SK-N-SH (cell line): ENCODE results near the gene CCDC107. TPM values are rescaled to one million over a fixed set of nuclear protein-coding genes. Genes with fewer than 3 reads are reported as not detected.

Experiments used
- CTCF ChIA-PET: fragments of 300-600, 350-600 bp; formaldehyde crosslinking; extraction: SDS; loops from one replicate; lab custom pipeline; 2021; lab: Yijun Ruan, JAX
- POLR2A ChIA-PET: fragments of 350-600 bp; sonication (Branson Sonifier 250); formaldehyde crosslinking; extraction: SDS; loops from one replicate; lab custom pipeline; 2020; ENCODE audit warnings: antibody characterized with exemption, inconsistent platforms; lab: Yijun Ruan, JAX
- DNase-seq: peaks from one replicate; pipeline ENCODE4 v3.0.0; 2012
- H2AFZ ChIP-seq: fragments of 200-600 bp; sonication (generic); 2 replicates; pipeline ENCODE4 v1.8.1; 2016; ENCODE audit warnings: antibody characterized with exemption, mild to moderate bottlenecking, low read depth
- H3F3A ChIP-seq: fragments of 200-600 bp; sonication (generic); replicated peaks from 2 replicates; pipeline ENCODE3; 2016; ENCODE audit warnings: antibody characterized with exemption, mild to moderate bottlenecking; ENCODE audit not compliant: insufficient read depth
- H3K27ac ChIP-seq, 2 experiments: fragments of 200-500 bp in 1 of 2; fragments of 200-600 bp in 1 of 2; sonication (Bioruptor generic) in 1 of 2; sonication (generic), shearing (Covaris generic) in 1 of 2; 2 replicates each; pipeline versions ENCODE4 v1.5.1 to v1.6.1; 2014 to 2016; ENCODE audit warnings: low read depth in 2 of 2, inconsistent platforms in 1 of 2, low read length in 1 of 2, mild to moderate bottlenecking in 1 of 2, mixed read lengths in 1 of 2
- H3K27me3 ChIP-seq: fragments of 200-600 bp; sonication (generic), shearing (Covaris generic); 2 replicates; pipeline ENCODE4 v1.6.1; 2016; ENCODE audit warnings: mixed run types; ENCODE audit not compliant: insufficient read depth
- H3K36me3 ChIP-seq, 2 experiments: fragments of 200-500 bp in 1 of 2; fragments of 200-600 bp in 1 of 2; sonication (Bioruptor generic) in 1 of 2; sonication (generic) in 1 of 2; replicated peaks in 1 of 2; 2 replicates each; pipeline versions ENCODE3 to v1.5.1; 2014 to 2016; ENCODE audit warnings: low read length in 1 of 2, mild to moderate bottlenecking in 1 of 2; ENCODE audit not compliant: insufficient read depth in 2 of 2, control insufficient read depth in 1 of 2
- H3K4me1 ChIP-seq, 2 experiments: fragments of 200-500 bp in 1 of 2; fragments of 200-600 bp in 1 of 2; sonication (Bioruptor generic) in 1 of 2; sonication (generic), shearing (Covaris generic) in 1 of 2; 2 replicates each; pipeline versions ENCODE4 v1.5.1 to v1.6.1; 2014 to 2016; ENCODE audit warnings: low read depth in 1 of 2, low read length in 1 of 2, mixed run types in 1 of 2; ENCODE audit not compliant: insufficient read depth in 2 of 2, control insufficient read depth in 1 of 2
- H3K4me2 ChIP-seq: fragments of 200-600 bp; sonication (generic), shearing (Covaris generic); 2 replicates; pipeline ENCODE4 v1.6.1; 2017; ENCODE audit warnings: mixed run types
- H3K4me3 ChIP-seq, 2 experiments: fragments of 200-500 bp in 1 of 2; fragments of 200-600 bp in 1 of 2; sonication (Bioruptor generic) in 1 of 2; sonication (generic), shearing (Covaris generic) in 1 of 2; 2 replicates each; pipeline versions ENCODE4 v1.5.1 to v1.8.1; 2014 to 2016; ENCODE audit warnings: low read depth in 2 of 2, inconsistent platforms in 1 of 2, low read length in 1 of 2, mild to moderate bottlenecking in 1 of 2, mixed read lengths in 1 of 2, moderate library complexity in 1 of 2
- H3K79me2 ChIP-seq: fragments of 200-600 bp; sonication (generic); 2 replicates; pipeline ENCODE4 v1.8.1; 2017; ENCODE audit warnings: mild to moderate bottlenecking; ENCODE audit not compliant: insufficient read depth
- H3K9ac ChIP-seq: fragments of 200-600 bp; sonication (generic); 2 replicates; pipeline ENCODE4 v1.6.1; 2017; ENCODE audit warnings: mixed run types
- H3K9me2 ChIP-seq: fragments of 200-600 bp; sonication (generic); 2 replicates; pipeline ENCODE4 v1.6.1; 2017; ENCODE audit warnings: mixed run types
- H3K9me3 ChIP-seq: fragments of 200-600 bp; sonication (generic); 2 replicates; pipeline ENCODE4 v1.6.1; 2017; ENCODE audit warnings: mixed run types, mild to moderate bottlenecking, moderate library complexity
- H4K20me1 ChIP-seq: fragments of 200-600 bp; sonication (generic); 2 replicates; pipeline ENCODE4 v1.6.1; 2017; ENCODE audit warnings: mild to moderate bottlenecking, mixed run types; ENCODE audit not compliant: insufficient read depth
- FOSL2 ChIP-seq: IDR thresholded peaks from 2 replicates; pipeline ENCODE4 v1.4.0; 2012; ENCODE audit warnings: low read depth, mild to moderate bottlenecking, moderate library complexity, borderline replicate concordance
- GATA2 ChIP-seq: sonication (generic); formaldehyde crosslinking; IDR thresholded peaks from 2 replicates; pipeline ENCODE4 v1.5.0; 2020; ENCODE audit warnings: mild to moderate bottlenecking, missing genetic modification reagents
- MEF2A ChIP-seq: IDR thresholded peaks from 2 replicates; pipeline ENCODE4 v1.4.0; 2012; ENCODE audit warnings: low read depth, borderline replicate concordance
- NRF1 ChIP-seq: IDR thresholded peaks from 2 replicates; pipeline ENCODE4 v1.6.1; 2012; ENCODE audit warnings: low read depth, mild to moderate bottlenecking, low read length
- POLR2AphosphoS5 ChIP-seq: IDR thresholded peaks from 2 replicates; pipeline ENCODE4 v1.6.1; 2012; ENCODE audit warnings: low read depth, low read length
- RAD21 ChIP-seq: IDR thresholded peaks from 2 replicates; pipeline ENCODE4 v1.6.1; 2012; ENCODE audit warnings: mild to moderate bottlenecking, low read length
- RCOR1 ChIP-seq: fragments of 150-350 bp; IDR thresholded peaks from 2 replicates; pipeline ENCODE4 v1.6.1; 2017; ENCODE audit warnings: antibody characterized with exemption, low read length
- SMC3 ChIP-seq: IDR thresholded peaks from 2 replicates; pipeline ENCODE4 v1.6.1; 2012; ENCODE audit warnings: low read depth, low read length, improper control_type of control experiment
- TAF1 ChIP-seq: IDR thresholded peaks from 2 replicates; pipeline ENCODE4 v1.6.1; 2012; ENCODE audit warnings: low read depth, mild to moderate bottlenecking, low read length, moderate library complexity, borderline replicate concordance
- TCF12 ChIP-seq: IDR thresholded peaks from 2 replicates; pipeline ENCODE4 v1.4.0; 2012
- YY1 ChIP-seq: IDR thresholded peaks from 2 replicates; pipeline ENCODE4 v1.4.0; 2012; ENCODE audit warnings: low read depth, mild to moderate bottlenecking
- WGBS: methylation state at CpG from one replicate; pipeline ENCODE4 v1.1.6; 2017; ENCODE audit warnings: low lambda C conversion rate; 5-methylcytosine and 5-hydroxymethylcytosine counted together
- polyA plus RNA-seq, 3 experiments: library from polyadenylated mRNA; depleted of rRNA; stranded (reverse); fragments of >200 nt; gene quantifications; 2 replicates each; pipeline ENCODE4 v1.2.3, GENCODE V29; 2012
- TF ChIP-seq, protein P1 (sequence below): fragments of 150-350 bp; IDR thresholded peaks from 2 replicates; pipeline ENCODE4 v1.6.1; 2017; ENCODE audit warnings: antibody characterized with exemption, low read length, low read depth, borderline replicate concordance
- TF ChIP-seq, protein P2 (sequence below): IDR thresholded peaks from 2 replicates; pipeline ENCODE4; 2012
- TF ChIP-seq, protein P3 (sequence below): IDR thresholded peaks from 2 replicates; pipeline ENCODE4 v1.4.0; 2012; ENCODE audit warnings: low read depth, borderline replicate concordance

CCDC107 gene
- polyA plus RNA-seq, 1 of the 3 experiments (the other 2 are of a cell fraction), result 22.0 TPM

DNA sequence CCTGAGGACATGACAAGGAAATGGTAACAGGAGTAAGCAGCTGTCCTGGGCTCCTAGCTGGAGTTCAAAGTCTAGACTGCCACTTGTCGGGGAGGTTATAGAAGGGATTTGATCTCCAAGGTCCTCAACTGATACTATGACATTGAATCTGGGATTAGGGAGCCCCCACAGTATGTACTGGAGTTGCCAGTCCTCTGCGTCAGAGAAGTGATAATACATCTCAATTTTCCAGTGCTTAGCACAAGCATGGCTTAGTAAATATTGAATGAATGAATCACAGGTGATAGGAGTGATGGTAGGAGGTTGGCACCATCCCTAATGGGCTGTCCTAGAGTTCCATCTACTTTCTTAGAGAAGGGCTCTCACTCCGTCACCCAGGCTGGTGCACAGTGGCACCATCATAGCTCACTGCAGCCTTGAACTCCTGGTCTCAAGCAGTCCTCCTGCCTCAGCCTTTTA, 37.9 kb downstream of the CCDC107 start:
- POLR2A ChIA-PET, result interaction anchor here (1.0 to 1.2 kb wide), 2 partner anchors 17 to 36 kb away, joined by 3 to 4 read pairs; partner anchors contain the start of genes CREB3 and TLN1
- no peak overlapping the region for H2AFZ ChIP-seq
- no peak overlapping the region for H3K4me3 ChIP-seq
- peaks cover 3 to 6% of the 10 kb centered on the region in 2 experiments; a peak in 1 of 4 replicates for H3K4me1 ChIP-seq
- TF ChIP-seq TAF1, result no peak
- no peak for TF ChIP-seq FOSL2
- no peak for TF ChIP-seq GATA2
- no peak for TF ChIP-seq TCF12
- TF ChIP-seq RAD21, result no peak
- TF ChIP-seq, protein P1, sequence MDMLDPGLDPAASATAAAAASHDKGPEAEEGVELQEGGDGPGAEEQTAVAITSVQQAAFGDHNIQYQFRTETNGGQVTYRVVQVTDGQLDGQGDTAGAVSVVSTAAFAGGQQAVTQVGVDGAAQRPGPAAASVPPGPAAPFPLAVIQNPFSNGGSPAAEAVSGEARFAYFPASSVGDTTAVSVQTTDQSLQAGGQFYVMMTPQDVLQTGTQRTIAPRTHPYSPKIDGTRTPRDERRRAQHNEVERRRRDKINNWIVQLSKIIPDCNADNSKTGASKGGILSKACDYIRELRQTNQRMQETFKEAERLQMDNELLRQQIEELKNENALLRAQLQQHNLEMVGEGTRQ, result no peak
- no peak for TF ChIP-seq MEF2A
- no peak for TF ChIP-seq RCOR1
- no peak for TF ChIP-seq POLR2AphosphoS5
- TF ChIP-seq NRF1, result no peak
- TF ChIP-seq SMC3, result no peak
- TF ChIP-seq, protein P2, sequence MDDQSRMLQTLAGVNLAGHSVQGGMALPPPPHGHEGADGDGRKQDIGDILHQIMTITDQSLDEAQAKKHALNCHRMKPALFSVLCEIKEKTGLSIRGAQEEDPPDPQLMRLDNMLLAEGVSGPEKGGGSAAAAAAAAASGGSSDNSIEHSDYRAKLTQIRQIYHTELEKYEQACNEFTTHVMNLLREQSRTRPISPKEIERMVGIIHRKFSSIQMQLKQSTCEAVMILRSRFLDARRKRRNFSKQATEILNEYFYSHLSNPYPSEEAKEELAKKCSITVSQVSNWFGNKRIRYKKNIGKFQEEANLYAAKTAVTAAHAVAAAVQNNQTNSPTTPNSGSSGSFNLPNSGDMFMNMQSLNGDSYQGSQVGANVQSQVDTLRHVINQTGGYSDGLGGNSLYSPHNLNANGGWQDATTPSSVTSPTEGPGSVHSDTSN, result no peak
- TF ChIP-seq, protein P3, sequence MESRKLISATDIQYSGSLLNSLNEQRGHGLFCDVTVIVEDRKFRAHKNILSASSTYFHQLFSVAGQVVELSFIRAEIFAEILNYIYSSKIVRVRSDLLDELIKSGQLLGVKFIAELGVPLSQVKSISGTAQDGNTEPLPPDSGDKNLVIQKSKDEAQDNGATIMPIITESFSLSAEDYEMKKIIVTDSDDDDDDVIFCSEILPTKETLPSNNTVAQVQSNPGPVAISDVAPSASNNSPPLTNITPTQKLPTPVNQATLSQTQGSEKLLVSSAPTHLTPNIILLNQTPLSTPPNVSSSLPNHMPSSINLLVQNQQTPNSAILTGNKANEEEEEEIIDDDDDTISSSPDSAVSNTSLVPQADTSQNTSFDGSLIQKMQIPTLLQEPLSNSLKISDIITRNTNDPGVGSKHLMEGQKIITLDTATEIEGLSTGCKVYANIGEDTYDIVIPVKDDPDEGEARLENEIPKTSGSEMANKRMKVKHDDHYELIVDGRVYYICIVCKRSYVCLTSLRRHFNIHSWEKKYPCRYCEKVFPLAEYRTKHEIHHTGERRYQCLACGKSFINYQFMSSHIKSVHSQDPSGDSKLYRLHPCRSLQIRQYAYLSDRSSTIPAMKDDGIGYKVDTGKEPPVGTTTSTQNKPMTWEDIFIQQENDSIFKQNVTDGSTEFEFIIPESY, result no peak
- TF ChIP-seq YY1, result no peak
- no peaks in the 10 kb centered on the region for H3K27me3 ChIP-seq
- H3K4me2 ChIP-seq, result no peak overlapping the region
- H3K9me3 ChIP-seq, result no peaks in the 10 kb centered on the region
- CTCF ChIA-PET, result interaction anchor here (0.9 to 8.3 kb wide), 30 partner anchors 8 to 1032 kb away, joined by 3 to 183 read pairs (median 9); partner anchors contain the start of genes ARHGEF39, CCDC107, CREB3 and GBA2
- WGBS, result 92% methylated on average over 3 of the region's 3 CpGs
- H3K9ac ChIP-seq, result no peak overlapping the region
- peaks cover 65% of the 10 kb centered on the region for H3F3A ChIP-seq
- H3K27ac ChIP-seq, result peak overlapping the region in 1 of 2 experiments; percentile 77; a peak in 2 of 4 replicates
- H3K79me2 ChIP-seq, result no peaks in the 10 kb centered on the region
- no peak for DNase-seq
- no peaks in the 10 kb centered on the region for H3K9me2 ChIP-seq
- H3K36me3 ChIP-seq, result peaks cover 28 to 49% of the 10 kb centered on the region in 2 experiments
- no peaks in the 10 kb centered on the region for H4K20me1 ChIP-seq
